ENCODE results near the gene DLD.

Gene DLD

GRCh38 chr7:107858280-107858679, 32.7 kb upstream of the DLD start:
- in situ Hi-C loops (cut with MboI; ENCODE audit: low pct_unique_long_range_greater_than_20kb, low sequenced_read_pairs, unreplicated experiment), result no loop called here
- no peak for DNase-seq (ENCODE audit: low spot score)
- TF ChIP-seq CTCF (IDR thresholded peaks at IDR 0.05; ENCODE audit: extremely low read depth, insufficient read depth, missing control alignments), result no peak

- in situ Hi-C loops (cut with MboI; ENCODE audit: low pct_unique_long_range_greater_than_20kb, low sequenced_read_pairs, unreplicated experiment), result no loop called here
- no peak for DNase-seq (ENCODE audit: low spot score)
- no peak for TF ChIP-seq CTCF (IDR thresholded peaks at IDR 0.05; ENCODE audit: extremely low read depth, insufficient read depth, missing control alignments)
Measured at GRCh38 chr7:107860279-107860961, 30.6 kb upstream of the DLD start.

DNA sequence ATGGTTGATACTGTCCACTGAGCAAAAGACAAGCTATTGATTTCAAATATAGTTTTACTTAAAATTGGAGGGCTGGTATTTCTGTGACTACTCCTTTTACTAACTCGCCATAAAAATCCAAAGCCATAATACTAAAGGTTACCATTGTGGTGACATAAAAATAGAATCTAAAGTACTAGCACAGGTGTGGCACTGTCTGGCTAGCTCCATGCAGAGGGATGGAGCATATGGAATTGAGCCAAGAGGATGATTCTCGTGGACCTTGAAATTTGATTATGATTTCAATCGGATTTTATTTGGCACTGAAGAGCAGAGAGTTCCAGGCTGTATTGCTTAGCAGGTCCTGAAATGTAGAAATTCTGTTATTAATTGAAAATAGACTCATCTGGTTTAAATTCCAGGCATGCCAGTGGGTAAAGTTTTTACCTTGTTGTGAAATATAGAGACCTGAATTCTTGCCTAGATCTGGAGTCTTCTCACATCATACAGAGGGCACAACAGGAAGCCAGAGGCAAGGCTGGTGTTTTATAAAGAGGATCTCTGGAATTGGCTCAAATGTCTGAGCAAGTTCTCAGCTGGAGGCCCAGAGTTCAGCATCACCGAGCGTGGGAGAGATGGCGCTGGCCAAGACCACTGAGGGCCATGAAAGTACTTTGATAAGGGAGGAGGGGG, 29.9 kb upstream of the DLD start:
- in situ Hi-C loops (cut with MboI; ENCODE audit: low pct_unique_long_range_greater_than_20kb, low sequenced_read_pairs, unreplicated experiment), result no loop called here
- TF ChIP-seq CTCF (IDR thresholded peaks at IDR 0.05; ENCODE audit: extremely low read depth, insufficient read depth, missing control alignments), result no peak
- no peak for DNase-seq (ENCODE audit: low spot score)

GRCh38 chr7:107865956-107866775, 24.8 kb upstream of the DLD start:
- DNase-seq (ENCODE audit: low spot score), result no peak
- TF ChIP-seq CTCF (IDR thresholded peaks at IDR 0.05; ENCODE audit: extremely low read depth, insufficient read depth, missing control alignments), result no peak
- in situ Hi-C loops (cut with MboI; ENCODE audit: low pct_unique_long_range_greater_than_20kb, low sequenced_read_pairs, unreplicated experiment), result no loop called here

DNA sequence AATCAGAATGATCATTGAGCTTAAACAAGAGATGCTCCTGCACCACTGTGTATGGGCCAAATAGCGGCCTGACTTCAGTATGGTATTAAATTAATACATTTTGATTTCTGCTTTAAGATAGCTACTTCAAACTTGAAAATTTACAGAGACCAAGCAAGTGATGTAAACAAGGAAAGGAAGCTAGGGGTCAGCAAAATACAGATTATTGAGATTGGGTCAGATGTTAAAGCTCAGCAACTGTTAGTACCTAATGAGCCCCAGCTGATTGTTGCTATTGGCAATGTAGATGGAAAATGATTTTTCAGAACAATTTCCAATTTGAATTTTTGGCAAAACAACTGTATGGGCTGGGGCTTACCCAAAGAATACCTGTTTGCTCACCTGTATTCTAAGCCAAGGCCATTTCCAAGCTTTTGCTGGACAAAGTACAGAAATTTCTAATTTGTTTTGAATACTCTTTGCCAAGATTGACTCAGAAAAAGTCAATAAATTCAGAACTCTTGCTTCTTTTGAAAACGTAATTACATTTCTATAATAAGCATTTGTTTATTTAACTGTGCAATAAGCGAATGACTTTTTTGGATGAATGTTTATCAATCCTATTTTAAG, 23.0 kb upstream of the DLD start:
- in situ Hi-C loops (cut with MboI; ENCODE audit: low pct_unique_long_range_greater_than_20kb, low sequenced_read_pairs, unreplicated experiment), result no loop called here
- no peak for DNase-seq (ENCODE audit: low spot score)
- no peak for TF ChIP-seq CTCF (IDR thresholded peaks at IDR 0.05; ENCODE audit: extremely low read depth, insufficient read depth, missing control alignments)

DNA sequence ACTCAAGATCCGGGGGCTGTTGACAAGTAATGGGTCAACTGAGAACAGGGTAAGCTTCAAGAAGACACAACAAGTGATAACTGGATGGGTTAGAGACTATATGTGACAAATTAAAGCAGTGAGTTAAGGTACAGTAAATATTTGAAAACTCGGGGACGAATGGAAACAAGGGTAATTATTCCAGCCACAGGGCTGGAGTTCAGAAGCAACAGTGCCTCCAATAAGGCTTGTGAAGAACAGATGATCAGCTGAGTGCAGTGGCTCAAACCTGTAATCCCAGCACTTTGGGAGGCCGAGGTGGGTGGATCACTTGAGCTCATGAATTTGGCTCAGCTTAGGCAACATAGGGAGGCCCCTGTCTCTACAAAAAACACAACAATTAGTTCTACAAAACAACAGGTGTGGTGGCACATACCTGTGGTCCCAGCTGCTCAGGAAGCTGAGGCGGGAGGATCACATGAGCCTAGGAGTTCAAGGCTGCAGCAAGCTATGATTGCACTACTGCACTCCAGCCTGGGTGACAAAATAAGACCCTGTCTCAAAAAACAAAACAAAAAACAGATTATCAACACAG, 20.5 kb upstream of the DLD start:
- in situ Hi-C loops (cut with MboI; ENCODE audit: low pct_unique_long_range_greater_than_20kb, low sequenced_read_pairs, unreplicated experiment), result no loop called here

More for the DNA sequence above, 20.5 kb upstream of the DLD start:
- TF ChIP-seq CTCF (IDR thresholded peaks at IDR 0.05; ENCODE audit: extremely low read depth, insufficient read depth, missing control alignments), result no peak
- DNase-seq (ENCODE audit: low spot score), result no peak
